H9 (cell line): Measurements from ENCODE around the gene TRAPPC13. TPM values are rescaled to one million over a fixed set of nuclear protein-coding genes. Genes with fewer than 3 reads are reported as not detected.

Experiments used
- DNase-seq: peaks from one replicate; pipeline ENCODE4 v3.0.0-alpha.2; 2017
- H2AFZ ChIP-seq: one replicate; pipeline ENCODE4 v1.6.1; 2013; ENCODE audit warnings: mild to moderate bottlenecking, low read length, control low read depth, moderate library complexity
- H2AK5ac ChIP-seq: 2 replicates; pipeline ENCODE4 v1.6.1; 2013; ENCODE audit warnings: low read length, control low read depth, mixed read lengths; ENCODE audit not compliant: insufficient read length
- H2BK120ac ChIP-seq: one replicate; pipeline ENCODE4 v1.6.1; 2013; ENCODE audit warnings: low read depth, mild to moderate bottlenecking, low read length, control low read depth, inconsistent platforms; ENCODE audit not compliant: poor library complexity, severe bottlenecking
- H2BK12ac ChIP-seq: 2 replicates; pipeline ENCODE4 v1.6.1; 2013; ENCODE audit warnings: low read length, control low read depth, mixed read lengths, low read depth; ENCODE audit not compliant: insufficient read length
- H2BK15ac ChIP-seq: 2 replicates; pipeline ENCODE4 v1.6.1; 2013; ENCODE audit warnings: low read depth, low read length, control low read depth
- H2BK20ac ChIP-seq: one replicate; pipeline ENCODE4 v1.6.1; 2013; ENCODE audit warnings: low read depth, mild to moderate bottlenecking, low read length, control low read depth, inconsistent platforms; ENCODE audit not compliant: poor library complexity, severe bottlenecking
- H2BK5ac ChIP-seq: 2 replicates; pipeline ENCODE4 v1.6.1; 2013; ENCODE audit warnings: low read length, control low read depth, mixed read lengths; ENCODE audit not compliant: insufficient read length
- H3K14ac ChIP-seq: 2 replicates; pipeline ENCODE4 v1.6.1; 2013; ENCODE audit warnings: low read length, control low read depth; ENCODE audit not compliant: insufficient read depth
- H3K18ac ChIP-seq: 2 replicates; pipeline ENCODE4 v1.6.1; 2013; ENCODE audit warnings: low read depth, mild to moderate bottlenecking, mixed read lengths, low read length, control low read depth; ENCODE audit not compliant: insufficient read length
- H3K23ac ChIP-seq: 2 replicates; pipeline ENCODE4 v1.6.1; 2013; ENCODE audit warnings: low read length, control low read depth, mixed read lengths, low read depth; ENCODE audit not compliant: insufficient read length
- H3K23me2 ChIP-seq: 2 replicates; pipeline ENCODE4 v1.6.1; 2013; ENCODE audit warnings: low read depth, mild to moderate bottlenecking, mixed read lengths, low read length, control low read depth; ENCODE audit not compliant: insufficient read length, poor library complexity, severe bottlenecking
- H3K27ac ChIP-seq: 2 replicates; pipeline ENCODE4 v1.5.1; 2013; ENCODE audit warnings: low read length, control low read depth, mixed read lengths, low read depth; ENCODE audit not compliant: insufficient read length
- H3K27me3 ChIP-seq: 2 replicates; pipeline ENCODE4 v1.6.1; 2013; ENCODE audit warnings: low read length, control low read depth, inconsistent platforms; ENCODE audit not compliant: insufficient read depth
- H3K4ac ChIP-seq: 2 replicates; pipeline ENCODE4 v1.6.1; 2013; ENCODE audit warnings: low read depth, mild to moderate bottlenecking, control low read depth, inconsistent platforms, low read length, moderate library complexity
- H3K4me1 ChIP-seq: 2 replicates; pipeline ENCODE4 v1.6.1; 2013; ENCODE audit warnings: low read length, control low read depth, inconsistent platforms; ENCODE audit not compliant: insufficient read depth
- H3K4me2 ChIP-seq: 2 replicates; pipeline ENCODE4 v1.6.1; 2013; ENCODE audit warnings: low read length, control low read depth, mixed read lengths; ENCODE audit not compliant: insufficient read length, insufficient read depth
- H3K56ac ChIP-seq: 2 replicates; pipeline ENCODE4 v1.6.1; 2013; ENCODE audit warnings: low read depth, mild to moderate bottlenecking, mixed read lengths, low read length, control low read depth; ENCODE audit not compliant: insufficient read length
- H3K79me1 ChIP-seq: 2 replicates; pipeline ENCODE4 v1.6.1; 2013; ENCODE audit warnings: low read depth, mild to moderate bottlenecking, moderate library complexity, low read length, control low read depth, inconsistent platforms; ENCODE audit not compliant: insufficient read depth, poor library complexity, severe bottlenecking
- H3K79me2 ChIP-seq: 2 replicates; pipeline ENCODE4 v1.6.1; 2013; ENCODE audit warnings: low read length, control low read depth, inconsistent platforms; ENCODE audit not compliant: insufficient read depth
- H3K9ac ChIP-seq: 2 replicates; pipeline ENCODE4 v1.6.1; 2013; ENCODE audit warnings: low read length, control low read depth, mixed read lengths; ENCODE audit not compliant: insufficient read length; ENCODE audit errors: extremely low read depth
- H3K9me3 ChIP-seq: one replicate; pipeline ENCODE4 v1.6.1; 2013; ENCODE audit warnings: low read depth, low read length, inconsistent platforms; ENCODE audit not compliant: control insufficient read depth
- H3T11ph ChIP-seq: one replicate; pipeline ENCODE4 v1.6.1; 2013; ENCODE audit warnings: mild to moderate bottlenecking, low read length, control low read depth, inconsistent platforms
- H4K20me1 ChIP-seq: one replicate; pipeline ENCODE4 v1.6.1; 2013; ENCODE audit not compliant: control insufficient read depth, insufficient read length, insufficient read depth
- H4K5ac ChIP-seq: 2 replicates; pipeline ENCODE4 v1.6.1; 2013; ENCODE audit warnings: low read depth, mild to moderate bottlenecking, mixed read lengths, low read length, control low read depth; ENCODE audit not compliant: insufficient read length
- H4K8ac ChIP-seq: replicated peaks from 2 replicates; pipeline ENCODE4 v1.6.1; 2013; ENCODE audit warnings: low read length, control low read depth, mixed read lengths, low read depth; ENCODE audit not compliant: insufficient read length
- H4K91ac ChIP-seq: 2 replicates; pipeline ENCODE4 v1.6.1; 2013; ENCODE audit warnings: low read depth, mild to moderate bottlenecking, moderate library complexity, mixed read lengths, low read length, control low read depth; ENCODE audit not compliant: insufficient read length
- H3K27ac Mint-ChIP-seq, 3 experiments: 2 replicates in 2 of 3; 3 replicates in 1 of 3; pipeline ENCODE4 v1.8.0; 2020 to 2021; ENCODE audit warnings: mixed read lengths in 3 of 3, mild to moderate bottlenecking in 1 of 3, moderate library complexity in 1 of 3
- H3K27me3 Mint-ChIP-seq: 2 replicates; pipeline ENCODE4 v1.8.0; 2021; ENCODE audit warnings: low read depth, mild to moderate bottlenecking, moderate library complexity, mixed read lengths
- H3K36me3 Mint-ChIP-seq, 3 experiments: 2 replicates in 2 of 3; 3 replicates in 1 of 3; pipeline ENCODE4 v1.8.0; 2020 to 2021; ENCODE audit warnings: low read depth in 3 of 3, mixed read lengths in 3 of 3; ENCODE audit not compliant: insufficient read depth in 1 of 3
- H3K4me1 Mint-ChIP-seq, 2 experiments: 2 replicates each; pipeline ENCODE4 v1.8.0; 2020; ENCODE audit warnings: mixed read lengths in 2 of 2
- H3K4me3 Mint-ChIP-seq, 2 experiments: 2 replicates in 1 of 2; 3 replicates in 1 of 2; pipeline ENCODE4 v1.8.0; 2020 to 2021; ENCODE audit warnings: mild to moderate bottlenecking in 2 of 2, mixed read lengths in 2 of 2, moderate library complexity in 1 of 2
- H3K9me3 Mint-ChIP-seq, 2 experiments: 2 replicates in 1 of 2; 3 replicates in 1 of 2; pipeline ENCODE4 v1.8.0; 2020; ENCODE audit warnings: mild to moderate bottlenecking in 2 of 2, mixed read lengths in 2 of 2, moderate library complexity in 1 of 2
- CTCF ChIP-seq: fragments of 200-600 bp; sonication (generic); conservative IDR thresholded peaks from 3 replicates; pipeline ENCODE4 v1.8.0; 2021; ENCODE audit warnings: antibody characterized with exemption, mild to moderate bottlenecking
- WGBS: extraction: QIAGEN DNeasy Blood & Tissue Kit; methylation state at CpG from one replicate; pipeline ENCODE4 v1.1.7; 2013; ENCODE audit warnings: missing lambda C conversion rate, low lambda C conversion rate, mixed read lengths; ENCODE audit not compliant: insufficient read length; ENCODE audit errors: extremely low coverage; 5-methylcytosine and 5-hydroxymethylcytosine counted together
- total RNA-seq: library from RNA; stranded (reverse); gene quantifications from 2 replicates; pipeline ENCODE4 v1.2.1, GENCODE V29; 2021

Gene TRAPPC13
- total RNA-seq, 1 experiment from 2014 or later = 16.7 TPM

DNA sequence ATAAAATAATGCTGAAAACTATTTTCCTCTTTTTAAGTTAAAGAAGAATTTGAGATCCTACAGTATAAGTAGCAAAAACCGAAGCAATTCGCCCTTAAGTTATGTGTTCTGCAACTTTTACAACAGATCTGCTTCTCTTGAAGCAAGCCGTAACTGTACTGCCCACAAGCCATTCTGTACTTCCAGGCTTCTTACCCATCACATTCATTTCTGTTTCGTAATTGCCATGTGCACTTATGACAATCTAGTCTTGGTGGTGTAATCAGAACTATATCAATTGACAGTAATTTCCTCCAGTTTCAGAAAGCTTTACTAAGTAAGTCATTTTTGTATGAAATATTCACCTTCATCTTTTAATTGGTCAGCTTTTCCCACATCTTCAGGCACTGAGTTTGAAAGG lies 83.3 kb downstream of the TRAPPC13 start:
- Histone ChIP-seq H4K5ac (no peak overlapping the region), H2BK20ac (no peak overlapping the region), H2BK15ac (no peak overlapping the region), H4K8ac (no peak overlapping the region), H3T11ph (no peak overlapping the region), H2BK5ac (no peak overlapping the region), H2BK120ac (no peak overlapping the region), H3K27ac (no peak overlapping the region), H3K18ac (no peak overlapping the region), H3K14ac (no peak overlapping the region), H3K9ac (no peak overlapping the region), H3K56ac (no peak overlapping the region), H4K91ac (no peak overlapping the region), H3K79me2 (no peaks in the 10 kb centered on the region), H3K4ac (no peak overlapping the region), H3K23me2 (no peaks in the 10 kb centered on the region), H3K9me3 (no peaks in the 10 kb centered on the region), H3K4me2 (no peak overlapping the region), H2AFZ (no peak overlapping the region), H3K27me3 (no peaks in the 10 kb centered on the region), H3K4me1 (no peaks in the 10 kb centered on the region), H2AK5ac (no peak overlapping the region), H3K79me1 (no peaks in the 10 kb centered on the region), H3K23ac (no peak overlapping the region), H4K20me1 (no peaks in the 10 kb centered on the region), H2BK12ac (no peak overlapping the region)
- whole genome bisulfite sequencing = no CpG with 5 or more reads among the region's 4 CpGs
- no peak for DNase-seq
- Mint-ChIP-seq H3K4me1 (no peaks in the 10 kb centered on the region), H3K4me3 (no peak overlapping the region), H3K36me3 (peaks cover 6 to 40% (median 22%) of the 10 kb centered on the region in 3 experiments; a peak in 6 of 7 replicates), H3K27ac (no peak overlapping the region), H3K9me3 (no peaks in the 10 kb centered on the region), H3K27me3 (no peaks in the 10 kb centered on the region)
- no peak for TF ChIP-seq CTCF

Other genes with a start within 250 kb of the TRAPPC13 start
- 0.29 and 0.33 TPM in 2 replicates for gene ADAMTS6, start 143.1 kb upstream of the TRAPPC13 start, total RNA-seq
- 41.6 and 46.0 TPM in 2 replicates for gene CENPK, start 61.9 kb upstream of the TRAPPC13 start, total RNA-seq
- 42.0 and 43.2 TPM in 2 replicates for gene PPWD1, start 61.7 kb upstream of the TRAPPC13 start, total RNA-seq
- 12.9 and 15.3 TPM in 2 replicates for gene TRIM23, start 694 bp upstream of the TRAPPC13 start, total RNA-seq
- gene SHLD3, start within 50 bp of the TRAPPC13 start, total RNA-seq = 2.9 and 3.8 TPM in 2 replicates
- 18.7 and 19.6 TPM in 2 replicates for gene SGTB, start 97.1 kb downstream of the TRAPPC13 start, total RNA-seq
- gene NLN, start 97.2 kb downstream of the TRAPPC13 start, total RNA-seq = 126 and 137 TPM in 2 replicates